OCI-LY3 (cell line): ENCODE results near the gene STK33.

Experiments used
- H2AFZ ChIP-seq: fragments of 200-600, 300-600 bp; shearing (Covaris generic); 2 replicates; pipeline ENCODE4 v1.6.0; 2014; ENCODE audit warnings: antibody characterized with exemption, low read depth, low read length
- H3K27ac ChIP-seq: fragments of 200-600, 300-600 bp; sonication (generic); 2 replicates; pipeline ENCODE4 v1.5.1; 2014; ENCODE audit warnings: mild to moderate bottlenecking, low read length, moderate library complexity, mixed read lengths
- H3K27me3 ChIP-seq: fragments of 200-600, 300-600 bp; sonication (generic); 2 replicates; pipeline ENCODE4 v1.6.1; 2014; ENCODE audit warnings: low read depth, low read length, mixed read lengths
- H3K36me3 ChIP-seq: fragments of 200-600, 300-600 bp; sonication (generic); replicated peaks from 2 replicates; pipeline ENCODE3; 2014; ENCODE audit warnings: low read depth, low read length, mixed read lengths
- H3K4me1 ChIP-seq: fragments of 300-600, 200-600 bp; sonication (generic); 2 replicates; pipeline ENCODE4 v1.6.1; 2014; ENCODE audit warnings: low read length, mixed read lengths
- H3K4me2 ChIP-seq: fragments of 200-600, 300-600 bp; sonication (generic); 2 replicates; pipeline ENCODE4 v1.6.1; 2014; ENCODE audit warnings: low read length, mixed read lengths
- H3K4me3 ChIP-seq: fragments of 300-600, 200-600 bp; sonication (generic); 2 replicates; pipeline ENCODE4 v1.5.1; 2014; ENCODE audit warnings: antibody characterized with exemption, mild to moderate bottlenecking, low read length, moderate library complexity
- H3K79me2 ChIP-seq: fragments of 300-600, 200-600 bp; shearing (Covaris generic); 2 replicates; pipeline ENCODE4 v1.6.1; 2014; ENCODE audit warnings: mild to moderate bottlenecking, low read length, mixed read lengths
- H3K9ac ChIP-seq: fragments of 300-600, 200-600 bp; shearing (Covaris generic); 2 replicates; pipeline ENCODE4 v1.6.0; 2014; ENCODE audit warnings: mild to moderate bottlenecking, low read length, moderate library complexity
- H3K9me3 ChIP-seq: fragments of 200-600, 300-600 bp; shearing (Covaris generic); 2 replicates; pipeline ENCODE4 v1.6.1; 2014; ENCODE audit warnings: low read length, mixed read lengths; ENCODE audit not compliant: insufficient read depth
- H4K20me1 ChIP-seq: fragments of 200-600, 300-600 bp; sonication (generic); 2 replicates; pipeline ENCODE4 v1.6.1; 2016; ENCODE audit warnings: low read length, mixed read lengths; ENCODE audit not compliant: insufficient read depth
- EZH2phosphoT487 ChIP-seq: fragments of 200-600 bp; shearing (Covaris generic); IDR thresholded peaks from 2 replicates; pipeline ENCODE4 v1.6.1; 2018; ENCODE audit warnings: antibody characterized with exemption, mixed run types, low read depth
- TF ChIP-seq, protein P1 (sequence below): fragments of 200-600, 300-600 bp; sonication (generic); IDR thresholded peaks from 2 replicates; pipeline ENCODE4 v1.5.1; 2014; ENCODE audit warnings: antibody characterized with exemption, low read length, low read depth

STK33 gene

DNA sequence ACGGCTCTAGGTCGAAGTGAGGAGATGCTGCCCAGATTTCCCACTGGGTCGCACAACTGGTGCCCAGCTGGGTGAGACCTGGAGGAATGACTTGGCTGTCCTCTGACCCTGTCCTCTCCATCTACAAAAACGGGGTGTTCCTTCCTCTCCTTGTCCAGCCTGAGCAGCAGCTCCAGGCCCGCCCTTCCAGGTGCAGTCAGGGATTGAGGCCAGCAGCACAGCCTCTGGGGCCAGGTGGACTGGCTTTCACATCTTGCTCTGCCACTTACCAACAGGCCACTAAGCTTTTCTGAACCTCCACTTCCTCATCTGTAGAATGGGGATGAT lies 238.6 kb downstream of the STK33 start:
- no peaks in the 10 kb centered on the region for H3K9me3 ChIP-seq
- H2AFZ ChIP-seq: no peak overlapping the region
- H3K27me3 ChIP-seq: peaks cover 10% of the 10 kb centered on the region; the same call in 1 of the 2 replicates
- H3K27ac ChIP-seq: no peak overlapping the region
- no peaks in the 10 kb centered on the region for H4K20me1 ChIP-seq
- H3K36me3 ChIP-seq: no peaks in the 10 kb centered on the region
- no peaks in the 10 kb centered on the region for H3K79me2 ChIP-seq
- no peak overlapping the region for H3K9ac ChIP-seq
- H3K4me2 ChIP-seq: no peak overlapping the region
- no peak overlapping the region for H3K4me3 ChIP-seq
- peaks cover 7% of the 10 kb centered on the region; the same call in 1 of the 2 replicates for H3K4me1 ChIP-seq
- TF ChIP-seq EZH2phosphoT487: no peak
- TF ChIP-seq, protein P1, sequence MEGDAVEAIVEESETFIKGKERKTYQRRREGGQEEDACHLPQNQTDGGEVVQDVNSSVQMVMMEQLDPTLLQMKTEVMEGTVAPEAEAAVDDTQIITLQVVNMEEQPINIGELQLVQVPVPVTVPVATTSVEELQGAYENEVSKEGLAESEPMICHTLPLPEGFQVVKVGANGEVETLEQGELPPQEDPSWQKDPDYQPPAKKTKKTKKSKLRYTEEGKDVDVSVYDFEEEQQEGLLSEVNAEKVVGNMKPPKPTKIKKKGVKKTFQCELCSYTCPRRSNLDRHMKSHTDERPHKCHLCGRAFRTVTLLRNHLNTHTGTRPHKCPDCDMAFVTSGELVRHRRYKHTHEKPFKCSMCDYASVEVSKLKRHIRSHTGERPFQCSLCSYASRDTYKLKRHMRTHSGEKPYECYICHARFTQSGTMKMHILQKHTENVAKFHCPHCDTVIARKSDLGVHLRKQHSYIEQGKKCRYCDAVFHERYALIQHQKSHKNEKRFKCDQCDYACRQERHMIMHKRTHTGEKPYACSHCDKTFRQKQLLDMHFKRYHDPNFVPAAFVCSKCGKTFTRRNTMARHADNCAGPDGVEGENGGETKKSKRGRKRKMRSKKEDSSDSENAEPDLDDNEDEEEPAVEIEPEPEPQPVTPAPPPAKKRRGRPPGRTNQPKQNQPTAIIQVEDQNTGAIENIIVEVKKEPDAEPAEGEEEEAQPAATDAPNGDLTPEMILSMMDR: no peak

DNA sequence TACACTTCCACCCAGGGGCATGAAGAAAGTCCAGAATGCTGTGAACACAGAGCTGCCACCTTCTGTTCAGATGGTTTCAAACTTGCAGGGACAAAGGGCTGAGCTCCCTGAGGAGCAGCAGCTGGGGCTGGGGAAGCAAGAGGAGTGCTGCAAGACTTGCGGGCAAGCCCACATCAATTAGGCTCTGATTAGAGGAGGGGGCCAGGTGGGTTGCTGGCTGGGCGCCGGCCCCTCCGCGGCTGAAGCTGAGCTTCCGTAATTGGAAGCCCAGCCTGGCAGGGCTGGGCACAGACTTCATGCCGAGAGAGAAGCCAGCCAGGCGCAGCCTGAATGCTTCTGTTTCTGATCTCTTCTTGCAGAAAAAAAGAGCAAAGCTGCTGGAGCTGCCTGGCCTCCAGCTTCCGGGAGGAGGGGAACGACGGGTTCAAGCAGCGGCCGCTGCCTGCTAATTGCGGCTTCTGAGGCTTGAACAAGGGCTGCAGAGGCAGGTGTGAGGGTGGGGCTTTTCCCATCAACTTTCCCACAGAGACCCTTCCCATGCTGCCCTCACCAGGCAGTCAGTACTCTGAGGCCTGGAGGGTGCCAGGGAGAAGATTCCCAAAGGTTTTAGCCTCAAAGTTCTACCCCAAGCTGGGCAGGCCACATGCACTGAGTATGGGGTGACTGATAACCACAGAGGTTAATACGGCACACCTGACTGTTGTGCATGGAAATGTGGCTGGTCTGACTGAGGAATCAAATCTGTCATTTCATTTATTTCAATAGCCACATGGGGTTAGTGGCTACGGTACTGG lies 239.2 kb downstream of the STK33 start:
- Histone ChIP-seq H3K4me1 (peaks cover 7% of the 10 kb centered on the region; the same call in 1 of the 2 replicates), H3K9me3 (no peaks in the 10 kb centered on the region), H4K20me1 (no peaks in the 10 kb centered on the region), H3K27me3 (peaks cover 10% of the 10 kb centered on the region; the same call in 1 of the 2 replicates), H3K4me2 (peak overlapping the region; percentile 39), H3K4me3 (peak overlapping the region; percentile 37), H2AFZ (no peak overlapping the region), H3K36me3 (no peaks in the 10 kb centered on the region), H3K27ac (no peak overlapping the region), H3K9ac (no peak overlapping the region), H3K79me2 (no peaks in the 10 kb centered on the region)
- TF ChIP-seq, protein P1: peak; percentile 34
- TF ChIP-seq EZH2phosphoT487: no peak

DNA sequence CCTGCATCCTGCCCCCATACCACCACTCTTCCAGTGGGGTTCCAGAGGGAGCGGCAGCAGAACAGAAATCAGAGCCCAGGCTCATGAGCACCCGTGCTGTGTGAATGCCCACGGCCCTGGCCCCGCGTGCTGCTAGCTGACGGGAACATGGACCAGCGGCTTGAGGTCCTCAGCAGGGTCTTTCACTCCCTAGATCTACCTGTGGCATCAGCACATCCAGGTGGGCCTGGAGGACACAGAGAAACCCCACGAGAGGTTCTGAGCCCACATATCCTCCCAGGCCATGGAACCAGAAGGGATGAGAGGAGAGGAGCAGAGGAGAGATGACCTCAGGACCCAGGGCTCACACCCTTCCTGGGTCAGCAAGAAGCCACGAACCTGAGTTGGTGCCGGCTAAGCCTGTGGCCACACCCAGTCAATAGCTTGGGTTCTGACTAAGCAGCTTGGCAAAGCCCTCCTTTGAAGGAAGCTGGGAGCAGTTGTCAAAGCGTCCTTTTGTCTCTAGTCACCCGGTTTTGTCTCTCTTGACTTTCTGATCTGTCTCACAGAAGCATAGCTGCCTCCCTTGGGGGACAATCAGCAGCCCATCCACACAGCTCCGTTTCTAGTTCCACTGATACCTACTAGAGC lies 241.0 kb downstream of the STK33 start:
- Histone ChIP-seq H3K4me1 (peaks cover 8% of the 10 kb centered on the region; the same call in 1 of the 2 replicates), H3K9me3 (no peaks in the 10 kb centered on the region), H3K9ac (no peak overlapping the region), H3K27me3 (peaks cover 10% of the 10 kb centered on the region; the same call in 1 of the 2 replicates), H3K36me3 (peaks cover under 1% of the 10 kb centered on the region), H3K79me2 (no peaks in the 10 kb centered on the region), H4K20me1 (no peaks in the 10 kb centered on the region), H3K4me2 (no peak overlapping the region), H3K27ac (no peak overlapping the region), H3K4me3 (no peak overlapping the region), H2AFZ (no peak overlapping the region)
- no peak for TF ChIP-seq EZH2phosphoT487
- TF ChIP-seq, protein P1: no peak

DNA sequence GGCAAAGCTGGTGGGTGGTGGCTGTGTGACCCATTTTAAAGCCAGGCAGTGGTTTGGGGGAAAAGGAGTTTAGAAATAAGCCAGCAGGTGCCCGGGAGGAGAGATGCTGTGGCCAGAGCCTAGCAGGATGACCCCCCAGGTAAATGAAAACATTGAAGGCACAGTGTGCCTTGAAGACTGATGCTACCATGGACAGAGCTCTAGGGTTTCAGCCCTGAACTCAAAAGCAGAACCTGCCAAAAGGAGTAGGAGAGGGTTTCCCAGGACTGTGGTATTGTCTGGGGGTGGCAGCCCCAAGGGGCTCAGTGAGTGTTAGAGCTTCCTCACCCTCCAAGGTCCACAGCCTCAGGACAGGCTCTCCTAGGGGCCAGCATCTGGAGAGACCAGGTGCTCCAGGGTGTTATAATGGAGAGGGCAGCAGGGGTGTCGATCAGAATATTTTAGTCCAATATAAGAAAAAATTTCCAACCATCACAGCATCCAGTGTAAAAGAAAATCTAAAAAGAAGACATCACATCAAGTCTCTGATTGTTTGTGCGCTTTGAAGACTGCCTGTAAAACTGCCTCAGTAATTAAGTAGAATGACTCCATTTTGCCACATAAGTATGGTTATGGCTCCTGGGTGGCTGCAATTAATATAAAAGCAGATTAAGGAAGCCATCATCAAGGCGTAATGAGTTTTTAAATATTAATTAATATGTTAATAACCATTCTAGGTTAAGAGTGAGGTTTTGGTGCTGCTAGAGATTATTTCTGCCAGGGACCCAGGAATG lies 241.7 kb downstream of the STK33 start:
- no peaks in the 10 kb centered on the region for H3K79me2 ChIP-seq
- H3K4me1 ChIP-seq: peaks cover 15% of the 10 kb centered on the region
- H3K27ac ChIP-seq: no peak overlapping the region
- H3K4me3 ChIP-seq: no peak overlapping the region
- H4K20me1 ChIP-seq: no peaks in the 10 kb centered on the region
- no peak overlapping the region for H3K4me2 ChIP-seq
- no peak overlapping the region for H3K9ac ChIP-seq
- TF ChIP-seq EZH2phosphoT487: no peak
- TF ChIP-seq, protein P1: no peak
- peaks cover 8% of the 10 kb centered on the region for H3K36me3 ChIP-seq
- peaks cover 10% of the 10 kb centered on the region; the same call in 1 of the 2 replicates for H3K27me3 ChIP-seq
- H2AFZ ChIP-seq: no peak overlapping the region
- 0 out of 2 replicates have a peak, but pooled peaks cover 5% of the 10 kb centered on the region for H3K9me3 ChIP-seq
